K562 (cell line): ENCODE results near the gene STX18. TPM values are rescaled to one million over a fixed set of nuclear protein-coding genes. Genes with fewer than 3 reads are reported as not detected.
A peak's percentile ranks its signal among the peaks of the same experiment; 100 is the strongest.

Experiments
- ATAC-seq: fragments of 200-7000 bp; cut with Tn5 transposase; 3 replicates; pipeline ENCODE4 v1.9.1; 2020; ENCODE audit warnings: moderate library complexity
- BruUV-seq: library from RNA; stranded (reverse); fragments of 400-500 nt; replicated peaks from 2 replicates; lab custom pipeline; 2021; lab: Mats Ljungman, UMichigan
- CTCF ChIA-PET: fragments of 300-600 bp; formaldehyde crosslinking; extraction: SDS; loops from one replicate; lab custom pipeline; 2021; ENCODE audit warnings: low intra/inter-chr PET ratio; lab: Yijun Ruan, JAX
- POLR2A ChIA-PET: fragments of 300-600, 350-650 bp; sonication (Branson Sonifier 250); formaldehyde crosslinking; extraction: SDS; loops from one replicate; lab custom pipeline; 2021; ENCODE audit warnings: antibody characterized with exemption, inconsistent platforms; lab: Yijun Ruan, JAX
- DNase-seq, 4 experiments: peaks; one replicate each; pipeline versions ENCODE4 v3.0.0 to v3.0.0-alpha.2; 2011 to 2018; ENCODE audit warnings: low spot score in 3 of 4, mixed read lengths in 3 of 4; ENCODE audit errors: extremely low read depth in 1 of 4
- FAIRE-seq: peaks from 2 replicates; lab custom pipeline; 2011; peaks lifted over from hg19 to GRCh38; lab: Jason Lieb, UNC
- H2AFZ ChIP-seq: 2 replicates; pipeline ENCODE4 v1.6.0; 2011; ENCODE audit warnings: low read depth, low read length, control low read depth, inconsistent platforms
- H3K27ac ChIP-seq: fragments of 200-600 bp; 3 replicates; pipeline ENCODE4 v1.8.0; 2011; ENCODE audit warnings: low read depth, mild to moderate bottlenecking, control low read depth, inconsistent platforms, low read length, moderate library complexity, mixed read lengths; ENCODE audit errors: extremely low read depth
- H3K27me3 ChIP-seq, 2 experiments: fragments of 300-600 bp in 1 of 2; 2 replicates in 1 of 2; 3 replicates in 1 of 2; pipeline versions ENCODE4 v1.6.0 to v1.8.0; 2011; ENCODE audit warnings: inconsistent platforms in 2 of 2, low read length in 2 of 2, mild to moderate bottlenecking in 1 of 2, mixed read lengths in 1 of 2, moderate library complexity in 1 of 2; ENCODE audit not compliant: control insufficient read depth in 2 of 2, insufficient read depth in 2 of 2
- H3K36me3 ChIP-seq: fragments of 300-600 bp; 3 replicates; pipeline ENCODE4 v1.8.0; 2011; ENCODE audit warnings: mild to moderate bottlenecking, low read length, inconsistent platforms; ENCODE audit not compliant: control insufficient read depth, insufficient read depth
- H3K4me1 ChIP-seq, 2 experiments: fragments of 200-600 bp in 1 of 2; replicated peaks in 1 of 2; 2 replicates in 1 of 2; 3 replicates in 1 of 2; pipeline versions ENCODE4 v1.5.1 to v1.8.0; 2011; ENCODE audit warnings: inconsistent platforms in 2 of 2, low read length in 2 of 2, mild to moderate bottlenecking in 1 of 2, mixed read lengths in 1 of 2, moderate library complexity in 1 of 2; ENCODE audit not compliant: control insufficient read depth in 2 of 2, insufficient read depth in 2 of 2
- H3K4me2 ChIP-seq: 2 replicates; pipeline ENCODE4 v1.6.1; 2011; ENCODE audit warnings: low read length, control low read depth, inconsistent platforms, mixed read lengths; ENCODE audit not compliant: insufficient read depth
- H3K4me3 ChIP-seq: fragments of 200-600 bp; sonication (generic), shearing (Covaris generic); 2 replicates; pipeline ENCODE4 v1.5.1; 2016; ENCODE audit warnings: control low read depth, inconsistent platforms
- H3K79me2 ChIP-seq: fragments of 200-600 bp; 3 replicates; pipeline ENCODE4 v1.8.0; 2011; ENCODE audit warnings: low read length, inconsistent platforms; ENCODE audit not compliant: control insufficient read depth, insufficient read depth
- H3K9ac ChIP-seq, 2 experiments: 2 replicates each; pipeline versions ENCODE4 v1.6.0 to v1.6.1; 2011; ENCODE audit warnings: low read depth in 2 of 2, low read length in 2 of 2, control low read depth in 1 of 2, inconsistent platforms in 1 of 2, mild to moderate bottlenecking in 1 of 2, mixed read lengths in 1 of 2; ENCODE audit not compliant: insufficient read depth in 1 of 2
- H3K9me1 ChIP-seq: one replicate; pipeline ENCODE4 v1.6.0; 2011; ENCODE audit warnings: inconsistent platforms, mild to moderate bottlenecking, low read length, moderate library complexity; ENCODE audit not compliant: control insufficient read depth, insufficient read depth
- H3K9me3 ChIP-seq: replicated peaks from 2 replicates; pipeline ENCODE4 v1.5.1; 2011; ENCODE audit warnings: low read depth, low read length, inconsistent platforms; ENCODE audit not compliant: control insufficient read depth, insufficient read depth
- H4K20me1 ChIP-seq: replicated peaks from 2 replicates; pipeline ENCODE4 v1.6.1; 2011; ENCODE audit warnings: low read length, inconsistent platforms, mixed read lengths; ENCODE audit not compliant: control insufficient read depth, insufficient read depth
- ATF3 ChIP-seq, 2 experiments: fragments of 450-650 bp in 1 of 2; sonication (generic) in 1 of 2; formaldehyde crosslinking in 1 of 2; IDR thresholded peaks in 1 of 2; conservative IDR thresholded peaks in 1 of 2; 2 replicates each; pipeline versions ENCODE4 v1.6.1 to v1.8.1; 2016 to 2023; ENCODE audit warnings: mild to moderate bottlenecking in 2 of 2, moderate library complexity in 2 of 2, inconsistent platforms in 1 of 2, missing genetic modification reagents in 1 of 2
- ATF7 ChIP-seq: fragments of 450-650 bp; IDR thresholded peaks from 2 replicates; pipeline ENCODE4 v1.7.1; 2014; ENCODE audit warnings: mild to moderate bottlenecking, moderate library complexity
- BRD9 ChIP-seq: fragments of 450-650 bp; IDR thresholded peaks from 2 replicates; pipeline ENCODE4 v1.6.1; 2018; ENCODE audit warnings: low read depth; ENCODE audit not compliant: partially characterized antibody
- GTF2F1 ChIP-seq: IDR thresholded peaks from 2 replicates; pipeline ENCODE4 v1.6.1; 2011; ENCODE audit warnings: low read depth, low read length, improper control_type of control experiment
- SRSF1 ChIP-seq: fragments of 200-400 bp; formaldehyde crosslinking; IDR thresholded peaks from 2 replicates; pipeline ENCODE4 v1.6.1; 2017; ENCODE audit warnings: mild to moderate bottlenecking, low read depth, low read length, moderate library complexity
- ZNF239 ChIP-seq: fragments of 250-450 bp; sonication (Bioruptor Pico); IDR thresholded peaks from 2 replicates; pipeline ENCODE4 v1.4.0; 2020; ENCODE audit warnings: mild to moderate bottlenecking
- WGBS: fragments of 100-300 bp; shearing (Covaris generic); methylation state at CpG from one replicate; pipeline ENCODE4 v1.1.6; 2016; ENCODE audit warnings: low coverage, mixed read lengths; ENCODE audit not compliant: insufficient coverage; ENCODE audit errors: missing lambda C conversion rate; 5-methylcytosine and 5-hydroxymethylcytosine counted together
- in situ Hi-C: fragments of 300-500 bp; cut with MboI; formaldehyde crosslinking; loops from 4 replicates; pipeline ENCODE4 v1.15.0; 2018; ENCODE audit warnings: inconsistent platforms, mixed read lengths
- intact Hi-C: fragments of 100-400 bp; cut with micrococcal nuclease; formaldehyde crosslinking; loops from 2 replicates; pipeline ENCODE4 v1.14.2; 2022
- polyA plus RNA-seq, 8 experiments: library from polyadenylated mRNA; depleted of rRNA in 4 of 8; stranded (reverse) in 5 of 8; unstranded in 3 of 8; fragments of >200 nt; fragmentation: Nextera tagmentation in 2 of 8; fragmentation: Illumina TruSeq in 1 of 8; extraction: Ambion mirVana in 2 of 8; extraction: Trizol in 1 of 8; gene quantifications; 2 replicates each; pipeline versions ENCODE4 v1.2.1 to v1.2.3, GENCODE V29; 2011 to 2014; ENCODE audit warnings: inconsistent platforms in 1 of 8, missing spikeins in 1 of 8
- total RNA-seq, 7 experiments: library from RNA; depleted of rRNA in 6 of 7; stranded (reverse); fragments of >200 nt in 6 of 7; fragmentation: Illumina TruSeq in 2 of 7; extraction: Trizol in 2 of 7; gene quantifications; 2 replicates each; pipeline versions ENCODE4 v1.2.1 to v1.2.3, GENCODE V29; 2011 to 2021; ENCODE audit warnings: low replicate concordance in 1 of 7
- TF ChIP-seq, protein P1 (sequence below): sonication (generic); formaldehyde crosslinking; IDR thresholded peaks from 2 replicates; pipeline ENCODE4 v1.8.1; 2022; ENCODE audit warnings: missing genetic modification reagents

The STX18 gene
- total and polyA plus RNA-seq, 9 of the 15 experiments (the other 6 are each of a cell fraction or from before 2014, with no cell fraction given): 6.2 to 41.7 (median 22.7) TPM

GRCh38 chr4:4574052-4574451 is 32.2 kb upstream of the STX18 start:
- in situ Hi-C loops (no loop called here), intact Hi-C loops (no loop called here)
- no peaks in the 10 kb centered on the region for H4K20me1 ChIP-seq
- ChIA-PET CTCF (no interaction called here), POLR2A (interaction anchor here (1.1 to 1.6 kb wide), 3 partner anchors 10 to 28 kb away, joined by 3 to 6 read pairs (median 3); no protein-coding TSS in a partner anchor)
- H3K36me3 ChIP-seq: no peaks in the 10 kb centered on the region
- FAIRE-seq (no peak), DNase-seq (no peak), ATAC-seq (no peak)
- no peak overlapping the region for H2AFZ ChIP-seq
- no peak overlapping the region for H3K4me2 ChIP-seq
- H3K9me1 ChIP-seq: no peaks in the 10 kb centered on the region
- H3K9me3 ChIP-seq: no peaks in the 10 kb centered on the region
- BruUV-seq: no TSS peak
- H3K9ac ChIP-seq: no peak overlapping the region
- H3K27ac ChIP-seq: no peak overlapping the region
- WGBS: 45% methylated on average over 5 of the region's 5 CpGs
- no peak overlapping the region for H3K4me3 ChIP-seq
- no peaks in the 10 kb centered on the region for H3K79me2 ChIP-seq
- H3K4me1 ChIP-seq: peaks cover 2 to 11% of the 10 kb centered on the region in 2 experiments; a peak in 2 of 5 replicates
- H3K27me3 ChIP-seq: no peaks in the 10 kb centered on the region; a peak in 1 of 5 replicates
- TF ChIP-seq ZNF239 (CRISPR knock-in tag) (no peak), BRD9 (no peak)

- H3K4me2 ChIP-seq: no peak overlapping the region
- H3K9ac ChIP-seq: no peak overlapping the region
- no peak overlapping the region for H3K4me3 ChIP-seq
- H3K27me3 ChIP-seq: no peaks in the 10 kb centered on the region; a peak in 1 of 5 replicates
- H3K27ac ChIP-seq: no peak overlapping the region
- intact Hi-C loops: no loop called here
- H3K9me3 ChIP-seq: no peaks in the 10 kb centered on the region
- H4K20me1 ChIP-seq: no peaks in the 10 kb centered on the region
- ATAC-seq (no peak), DNase-seq (no peak), FAIRE-seq (no peak)
- ChIA-PET POLR2A (interaction anchor here (0.8 to 1.5 kb wide), 3 partner anchors 9 to 73 kb away, joined by 3 to 6 read pairs (median 3); no protein-coding TSS in a partner anchor), CTCF (no interaction called here)
- 4% methylated on average over 2 of the region's 2 CpGs for WGBS
- no peaks in the 10 kb centered on the region for H3K36me3 ChIP-seq
- H3K79me2 ChIP-seq: no peaks in the 10 kb centered on the region
- no TSS peak for BruUV-seq
- no peak overlapping the region for H2AFZ ChIP-seq
- H3K4me1 ChIP-seq: peaks cover 2 to 11% of the 10 kb centered on the region in 2 experiments; a peak in 2 of 5 replicates
- TF ChIP-seq ATF3 (IDR thresholded peaks at IDR 0.05) (peak; percentile 44; the same call in 1 of the 2 replicates), ATF3 (CRISPR knock-in tag; conservative IDR thresholded peaks at IDR 0.05) (no peak), SRSF1 (no peak), GTF2F1 (no peak), ATF7 (peak; percentile 21; the same call in 1 of the 2 replicates)
- TF ChIP-seq, protein P1, sequence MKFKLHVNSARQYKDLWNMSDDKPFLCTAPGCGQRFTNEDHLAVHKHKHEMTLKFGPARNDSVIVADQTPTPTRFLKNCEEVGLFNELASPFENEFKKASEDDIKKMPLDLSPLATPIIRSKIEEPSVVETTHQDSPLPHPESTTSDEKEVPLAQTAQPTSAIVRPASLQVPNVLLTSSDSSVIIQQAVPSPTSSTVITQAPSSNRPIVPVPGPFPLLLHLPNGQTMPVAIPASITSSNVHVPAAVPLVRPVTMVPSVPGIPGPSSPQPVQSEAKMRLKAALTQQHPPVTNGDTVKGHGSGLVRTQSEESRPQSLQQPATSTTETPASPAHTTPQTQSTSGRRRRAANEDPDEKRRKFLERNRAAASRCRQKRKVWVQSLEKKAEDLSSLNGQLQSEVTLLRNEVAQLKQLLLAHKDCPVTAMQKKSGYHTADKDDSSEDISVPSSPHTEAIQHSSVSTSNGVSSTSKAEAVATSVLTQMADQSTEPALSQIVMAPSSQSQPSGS (CRISPR knock-in tag): no peak
- in situ Hi-C loops: no loop called here
- H3K9me1 ChIP-seq: no peaks in the 10 kb centered on the region
Observed at GRCh38 chr4:4572821-4573220, 31.0 kb upstream of the STX18 start.
